Fibroblast of villous mesenchyme (primary cell): ENCODE data around the gene ZNRD2. TPM values are rescaled to one million over a fixed set of nuclear protein-coding genes. Genes with fewer than 3 reads are reported as not detected.

Experiments used
- DNase-seq: peaks from one replicate; pipeline ENCODE4 v3.0.0-alpha.2; 2010; ENCODE audit warnings: low read depth
- H3K4me3 ChIP-seq: 2 replicates; pipeline ENCODE4 v1.5.1; 2011; ENCODE audit warnings: low read depth, mild to moderate bottlenecking, low read length
- total RNA-seq: library from RNA; depleted of rRNA; stranded (reverse); fragments of >200 nt; gene quantifications from 2 replicates; pipeline ENCODE4 v1.2.3, GENCODE V29; 2012
- TF ChIP-seq, protein P1 (sequence below): IDR thresholded peaks from 2 replicates; pipeline ENCODE4 v1.5.1; 2012; ENCODE audit warnings: low read depth, mild to moderate bottlenecking, low read length; ENCODE audit not compliant: insufficient read depth

ZNRD2 gene
- total RNA-seq, 1 donor: 31.1 TPM

GRCh38 chr11:65576232-65576866 lies 6.1 kb downstream of the ZNRD2 start:
- DNase-seq: no peak
- H3K4me3 ChIP-seq: peak overlapping the region; percentile 74
- TF ChIP-seq, protein P1, sequence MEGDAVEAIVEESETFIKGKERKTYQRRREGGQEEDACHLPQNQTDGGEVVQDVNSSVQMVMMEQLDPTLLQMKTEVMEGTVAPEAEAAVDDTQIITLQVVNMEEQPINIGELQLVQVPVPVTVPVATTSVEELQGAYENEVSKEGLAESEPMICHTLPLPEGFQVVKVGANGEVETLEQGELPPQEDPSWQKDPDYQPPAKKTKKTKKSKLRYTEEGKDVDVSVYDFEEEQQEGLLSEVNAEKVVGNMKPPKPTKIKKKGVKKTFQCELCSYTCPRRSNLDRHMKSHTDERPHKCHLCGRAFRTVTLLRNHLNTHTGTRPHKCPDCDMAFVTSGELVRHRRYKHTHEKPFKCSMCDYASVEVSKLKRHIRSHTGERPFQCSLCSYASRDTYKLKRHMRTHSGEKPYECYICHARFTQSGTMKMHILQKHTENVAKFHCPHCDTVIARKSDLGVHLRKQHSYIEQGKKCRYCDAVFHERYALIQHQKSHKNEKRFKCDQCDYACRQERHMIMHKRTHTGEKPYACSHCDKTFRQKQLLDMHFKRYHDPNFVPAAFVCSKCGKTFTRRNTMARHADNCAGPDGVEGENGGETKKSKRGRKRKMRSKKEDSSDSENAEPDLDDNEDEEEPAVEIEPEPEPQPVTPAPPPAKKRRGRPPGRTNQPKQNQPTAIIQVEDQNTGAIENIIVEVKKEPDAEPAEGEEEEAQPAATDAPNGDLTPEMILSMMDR: no peak

DNA sequence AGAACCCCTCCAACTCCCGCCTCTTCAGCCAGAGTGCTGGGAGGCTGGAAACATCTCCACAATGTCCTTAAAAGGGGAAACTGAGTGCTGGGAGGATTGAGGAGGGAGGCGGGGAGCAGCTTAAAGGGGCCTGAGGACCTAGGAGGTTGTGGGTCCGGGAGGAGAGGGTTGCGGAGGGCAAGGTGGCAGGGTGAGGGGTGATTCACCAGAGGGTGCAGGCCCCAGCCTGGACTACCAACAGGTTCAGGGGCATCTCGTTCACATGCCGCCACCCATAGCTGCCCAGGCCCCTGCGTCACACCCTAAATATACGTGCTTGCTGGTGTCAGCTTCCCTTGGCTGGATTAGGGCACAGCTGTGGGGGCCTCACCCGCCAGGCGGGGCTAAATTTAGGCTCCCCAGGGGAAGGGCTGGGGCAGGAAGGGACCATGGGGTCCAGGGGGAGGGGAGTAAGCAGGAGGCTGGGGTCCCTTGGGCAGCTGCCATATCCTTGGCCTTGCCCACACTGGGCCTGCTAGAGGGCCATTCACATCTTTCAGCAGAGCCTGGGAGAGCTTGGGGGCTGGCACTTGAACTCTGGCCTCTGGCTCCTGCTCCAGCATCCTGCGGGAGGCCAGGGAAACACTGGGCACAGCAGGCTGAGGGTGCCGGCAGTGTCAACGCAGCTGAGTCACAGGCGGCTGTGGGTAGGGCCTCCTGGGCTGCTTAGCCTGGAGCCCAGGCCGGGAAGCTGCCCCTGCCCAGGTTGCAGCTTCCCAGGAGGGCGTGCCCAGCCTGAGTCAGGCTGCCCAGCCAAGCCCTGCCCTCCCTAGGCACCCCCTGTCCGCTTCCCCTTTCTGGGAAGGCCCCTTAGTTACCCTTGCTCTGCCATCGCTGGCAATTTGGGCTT lies 6.8 kb downstream of the ZNRD2 start:
- peak; percentile 75 for DNase-seq
- TF ChIP-seq, protein P1: no peak

GRCh38 chr11:65577756-65578109 lies 7.5 kb downstream of the ZNRD2 start:
- TF ChIP-seq, protein P1: no peak
- no peak for DNase-seq
- H3K4me3 ChIP-seq: peak overlapping the region; percentile 74

More for the DNA sequence above, 6.8 kb downstream of the ZNRD2 start:
- peak overlapping the region; percentile 74 for H3K4me3 ChIP-seq

GRCh38 chr11:65578134-65578533 lies 7.9 kb downstream of the ZNRD2 start:
- no peak for DNase-seq
- H3K4me3 ChIP-seq: no peak overlapping the region
- TF ChIP-seq, protein P1: no peak

GRCh38 chr11:65578667-65579066 lies 8.4 kb downstream of the ZNRD2 start:
- TF ChIP-seq, protein P1: no peak
- no peak overlapping the region for H3K4me3 ChIP-seq
- DNase-seq: no peak

DNA sequence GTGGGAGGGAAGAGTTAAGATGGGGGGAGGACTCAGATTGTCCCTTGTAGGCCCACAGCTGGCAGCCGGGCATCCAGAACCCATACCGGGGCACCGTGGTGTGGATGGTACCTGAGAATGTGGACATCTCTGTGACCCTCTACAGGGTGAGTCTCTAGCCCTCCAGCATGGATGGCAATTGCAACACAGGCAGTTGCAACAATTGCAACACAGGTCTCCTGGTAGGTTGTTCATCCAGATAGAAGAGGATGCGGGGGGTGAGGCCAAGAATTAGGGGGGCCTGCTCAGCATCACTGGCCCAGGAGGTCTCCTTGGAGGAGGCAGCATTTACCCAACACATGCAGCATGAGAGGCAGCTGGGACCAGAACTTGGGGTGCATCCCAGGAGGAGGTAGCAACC lies 9.0 kb downstream of the ZNRD2 start:
- no peak overlapping the region for H3K4me3 ChIP-seq
- DNase-seq: no peak
- TF ChIP-seq, protein P1: no peak
